Peyer's patch (tissue), 4 donors: Measurements from ENCODE around the gene CACNA1H.

ENCODE experiments used
- CTCF ChIP-seq, 6 experiments: fragments of 450-650 bp in 4 of 6; fragments of 200-600 bp in 2 of 6; sonication (generic) in 1 of 6; IDR thresholded peaks; one replicate each; pipeline ENCODE4 v1.5.1; 2017 to 2019; ENCODE audit warnings: antibody characterized with exemption in 6 of 6, mild to moderate bottlenecking in 3 of 6, moderate library complexity in 1 of 6
- POLR2A ChIP-seq, 2 donors: fragments of 450-650 bp; IDR thresholded peaks; one replicate each; pipeline ENCODE4 v1.5.1; 2017; ENCODE audit warnings: antibody characterized with exemption in 2 of 2, mild to moderate bottlenecking in 2 of 2, moderate library complexity in 2 of 2

- TF ChIP-seq POLR2A (IDR thresholded peaks at IDR 0.05), result no peak
- TF ChIP-seq CTCF (IDR thresholded peaks at IDR 0.05), result no peak
Observed at GRCh38 chr16:1155353-1156054, 2.6 kb downstream of the CACNA1H start.
